GM18508 (cell line): ENCODE data around the gene GALNT3.

ENCODE experiments used
- ATAC-seq: cut with Tn5 transposase; IDR thresholded peaks from one replicate; pipeline ENCODE4 v1.9.1; 2021; ENCODE audit warnings: moderate number of reproducible peaks; ENCODE audit not compliant: insufficient read depth, unreplicated experiment

GALNT3 gene

GRCh38 chr2:165796819-165797530, 2.9 kb upstream of the GALNT3 start:
- no peak for ATAC-seq

- ATAC-seq: no peak
Measured at GRCh38 chr2:165796129-165796528, 2.1 kb upstream of the GALNT3 start.

- ATAC-seq: no peak
Measured at GRCh38 chr2:165795011-165795410, 964 bp upstream of the GALNT3 start.

GRCh38 chr2:165794536-165794928, 485 bp upstream of the GALNT3 start:
- peak; percentile 97 for ATAC-seq

- ATAC-seq: no peak
Measured at GRCh38 chr2:165793161-165793778, 777 bp downstream of the GALNT3 start.

- ATAC-seq: no peak
Measured at GRCh38 chr2:165792104-165792454, 2.0 kb downstream of the GALNT3 start.

GRCh38 chr2:165791421-165792103, 2.5 kb downstream of the GALNT3 start:
- ATAC-seq: no peak

GRCh38 chr2:165790466-165790865, 3.6 kb downstream of the GALNT3 start:
- no peak for ATAC-seq

GRCh38 chr2:165787334-165787733, 6.7 kb downstream of the GALNT3 start:
- ATAC-seq: no peak

- no peak for ATAC-seq
Measured at GRCh38 chr2:165779706-165780105, 14.3 kb downstream of the GALNT3 start.

- no peak for ATAC-seq
Measured at GRCh38 chr2:165778653-165779451, 15.2 kb downstream of the GALNT3 start.

GRCh38 chr2:165778187-165778556, 15.9 kb downstream of the GALNT3 start:
- no peak for ATAC-seq

- no peak for ATAC-seq
Measured at GRCh38 chr2:165777522-165778186, 16.4 kb downstream of the GALNT3 start.

GRCh38 chr2:165776796-165777195, 17.3 kb downstream of the GALNT3 start:
- no peak for ATAC-seq

- no peak for ATAC-seq
Measured at GRCh38 chr2:165776013-165776412, 18.0 kb downstream of the GALNT3 start.

GRCh38 chr2:165773684-165774083, 20.4 kb downstream of the GALNT3 start:
- ATAC-seq: no peak

GRCh38 chr2:165772183-165772582, 21.9 kb downstream of the GALNT3 start:
- ATAC-seq: no peak

- ATAC-seq: no peak
Measured at GRCh38 chr2:165766326-165766927, 27.6 kb downstream of the GALNT3 start.

GRCh38 chr2:165762723-165763122, 31.3 kb downstream of the GALNT3 start:
- no peak for ATAC-seq
